Endothelial cell of umbilical vein (primary cell): ENCODE data around the gene EPB41L1. TPM values are rescaled to one million over a fixed set of nuclear protein-coding genes. Genes with fewer than 3 reads are reported as not detected.

ENCODE experiments used
- BruUV-seq: library from RNA; stranded (reverse); fragments of 400-500 nt; replicated peaks from 2 replicates; lab custom pipeline; 2021; lab: Mats Ljungman, UMichigan
- CTCF ChIA-PET: fragments of 300-600, 350-600 bp; sonication (Branson Sonifier 250); formaldehyde crosslinking; loops from one replicate; lab custom pipeline; 2021; ENCODE audit warnings: antibody characterized with exemption, inconsistent platforms; lab: Charles Lee
- POLR2A ChIA-PET: fragments of 300-600, 350-600 bp; sonication (Branson Sonifier 250); formaldehyde crosslinking; loops from one replicate; lab custom pipeline; 2021; ENCODE audit warnings: antibody characterized with exemption, inconsistent platforms; lab: Charles Lee
- DNase-seq: peaks from one replicate; pipeline ENCODE4 v3.0.0-alpha.2; 2011; ENCODE audit warnings: low read depth, low spot score
- FAIRE-seq: peaks from 2 replicates; lab custom pipeline; 2011; peaks lifted over from hg19 to GRCh38; lab: Jason Lieb, UNC
- H2AFZ ChIP-seq: 2 replicates; pipeline ENCODE4 v1.6.0; 2012; ENCODE audit warnings: low read depth, low read length, control low read depth, inconsistent platforms
- H3K27ac ChIP-seq: 2 replicates; pipeline ENCODE4 v1.5.1; 2011; ENCODE audit warnings: low read depth, mild to moderate bottlenecking, control low read depth, low read length, moderate library complexity; ENCODE audit not compliant: insufficient read depth
- H3K27me3 ChIP-seq, 2 experiments: 2 replicates each; pipeline versions ENCODE4 v1.6.0 to v1.6.1; 2011; ENCODE audit warnings: low read length in 2 of 2, mixed read lengths in 1 of 2; ENCODE audit not compliant: control insufficient read depth in 2 of 2, insufficient read depth in 2 of 2
- H3K36me3 ChIP-seq, 2 experiments: 2 replicates in 1 of 2; 3 replicates in 1 of 2; pipeline ENCODE4 v1.5.1; 2011; ENCODE audit warnings: low read length in 2 of 2, mild to moderate bottlenecking in 1 of 2, moderate library complexity in 1 of 2; ENCODE audit not compliant: control insufficient read depth in 2 of 2, insufficient read depth in 2 of 2; ENCODE audit errors: extremely low read depth in 1 of 2
- H3K4me1 ChIP-seq: 3 replicates; pipeline ENCODE4 v1.5.1; 2011; ENCODE audit warnings: mild to moderate bottlenecking, low read length; ENCODE audit not compliant: control insufficient read depth, insufficient read depth; ENCODE audit errors: extremely low read depth
- H3K4me2 ChIP-seq: 2 replicates; pipeline ENCODE4 v1.6.1; 2011; ENCODE audit warnings: low read length, control low read depth, mixed read lengths; ENCODE audit not compliant: insufficient read depth
- H3K4me3 ChIP-seq, 3 experiments: fragments of 200-600 bp in 1 of 3; sonication (generic), shearing (Covaris generic) in 1 of 3; replicated peaks in 1 of 3; 2 replicates each; pipeline ENCODE4 v1.5.1; 2011 to 2016; ENCODE audit warnings: control low read depth in 3 of 3, low read length in 3 of 3, mild to moderate bottlenecking in 2 of 3, inconsistent platforms in 1 of 3, low read depth in 1 of 3, moderate library complexity in 1 of 3; ENCODE audit not compliant: insufficient read depth in 1 of 3
- H3K79me2 ChIP-seq: 2 replicates; pipeline ENCODE4 v1.6.0; 2012; ENCODE audit warnings: low read length, inconsistent platforms; ENCODE audit not compliant: control insufficient read depth, insufficient read depth
- H3K9ac ChIP-seq: replicated peaks from 2 replicates; pipeline ENCODE3; 2011; ENCODE audit warnings: low read length, control low read depth; ENCODE audit not compliant: insufficient read depth; ENCODE audit errors: extremely low read depth
- H3K9me1 ChIP-seq: replicated peaks from 3 replicates; pipeline ENCODE4 v1.6.0; 2011; ENCODE audit warnings: mild to moderate bottlenecking, low read length; ENCODE audit not compliant: control insufficient read depth, insufficient read depth; ENCODE audit errors: extremely low read depth
- H3K9me3 ChIP-seq: replicated peaks from 2 replicates; pipeline ENCODE4 v1.5.1; 2012; ENCODE audit warnings: low read length, inconsistent platforms; ENCODE audit not compliant: control insufficient read depth, insufficient read depth
- H4K20me1 ChIP-seq: replicated peaks from 2 replicates; pipeline ENCODE3; 2011; ENCODE audit warnings: mild to moderate bottlenecking, low read length; ENCODE audit not compliant: control insufficient read depth, insufficient read depth; ENCODE audit errors: extremely low read depth
- EZH2 ChIP-seq: IDR thresholded peaks from 2 replicates; pipeline ENCODE4 v1.6.1; 2012; ENCODE audit warnings: borderline replicate concordance, low read depth, mild to moderate bottlenecking, moderate library complexity, low read length, inconsistent platforms; ENCODE audit not compliant: severe bottlenecking
- FOS ChIP-seq: IDR thresholded peaks from 2 replicates; pipeline ENCODE4 v1.6.1; 2011; ENCODE audit warnings: mild to moderate bottlenecking, low read length, moderate library complexity, borderline replicate concordance; ENCODE audit not compliant: insufficient read depth
- GATA2 ChIP-seq: IDR thresholded peaks from 2 replicates; pipeline ENCODE4 v1.7.0; 2011; ENCODE audit warnings: low read depth, mild to moderate bottlenecking, moderate library complexity, mixed read lengths, low read length; ENCODE audit not compliant: insufficient read length, insufficient read depth
- JUN ChIP-seq: IDR thresholded peaks from 2 replicates; pipeline ENCODE4 v1.6.1; 2011; ENCODE audit warnings: borderline replicate concordance, low read depth; ENCODE audit not compliant: insufficient read length, insufficient read depth
- MYC ChIP-seq: IDR thresholded peaks from one replicate; pipeline ENCODE4 v1.6.1; 2011; ENCODE audit warnings: mild to moderate bottlenecking, low read depth, low read length
- POLR2A ChIP-seq: IDR thresholded peaks from 2 replicates; pipeline ENCODE4 v1.6.1; 2012; ENCODE audit warnings: low read depth, mild to moderate bottlenecking, control low read depth, low read length
- POLR2AphosphoS5 ChIP-seq: IDR thresholded peaks from 2 replicates; pipeline ENCODE4 v1.6.1; 2012; ENCODE audit warnings: low read depth, mild to moderate bottlenecking, control low read depth, low read length, moderate library complexity; ENCODE audit not compliant: insufficient read depth
- dilution Hi-C: fragments of 300-500 bp; cut with MboI; formaldehyde crosslinking; loops from one replicate; pipeline ENCODE4 v1.15.0; 2019; ENCODE audit warnings: low sequenced_read_pairs; ENCODE audit not compliant: extremely low pct_ligation_motif_present
- intact Hi-C: fragments of 100-400 bp; cut with micrococcal nuclease; formaldehyde crosslinking; loops from one replicate; pipeline ENCODE4 v1.10.0; 2022
- polyA plus RNA-seq, 4 experiments: library from polyadenylated mRNA; depleted of rRNA in 3 of 4; stranded (reverse) in 3 of 4; unstranded in 1 of 4; fragments of >200 nt; gene quantifications; 2 replicates each; pipeline versions ENCODE4 v1.2.1 to v1.2.3, GENCODE V29; 2011 to 2012; ENCODE audit warnings: missing spikeins in 1 of 4
- total RNA-seq: library from RNA; stranded (reverse); gene quantifications from 2 replicates; pipeline ENCODE4 v1.2.3, GENCODE V29; 2021
- TF ChIP-seq, protein P1 (sequence below): IDR thresholded peaks from 2 replicates; pipeline ENCODE4 v1.6.1; 2011; ENCODE audit not compliant: insufficient read depth, insufficient read length
- TF ChIP-seq, protein P2 (sequence below), 2 donors: IDR thresholded peaks; 1 replicate in 1 of 2; 2 replicates in 1 of 2; pipeline ENCODE4 v1.5.1; 2011; ENCODE audit warnings: low read length in 2 of 2, mild to moderate bottlenecking in 2 of 2, moderate library complexity in 2 of 2, control low read depth in 1 of 2, inconsistent platforms in 1 of 2, low read depth in 1 of 2; ENCODE audit not compliant: insufficient read depth in 1 of 2; ENCODE audit errors: extremely low read depth in 1 of 2

EPB41L1 gene
- total and polyA plus RNA-seq, 2 donors (not counting 3 experiments of a cell fraction or from before 2014, with no cell fraction given), result 6.1 to 12.2 TPM

DNA sequence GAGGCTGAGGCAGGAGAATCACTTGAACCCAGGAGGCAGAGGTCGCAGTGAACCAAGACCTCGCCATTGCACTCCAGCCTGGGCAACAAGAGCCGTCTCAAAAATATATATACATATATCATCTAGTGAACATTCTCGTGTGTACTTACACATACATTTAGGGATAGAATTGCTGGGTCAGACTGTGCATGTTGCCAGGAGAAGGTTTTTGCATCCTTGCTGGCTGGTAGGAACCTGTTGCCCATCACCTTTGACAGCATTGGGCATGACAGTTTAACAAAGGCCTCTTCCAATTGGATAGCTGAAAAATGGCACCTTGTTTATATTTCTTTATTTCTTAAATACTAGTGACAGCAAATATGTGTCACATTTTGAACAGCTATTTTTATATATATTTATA lies 87.1 kb downstream of the EPB41L1 start:
- TF ChIP-seq EZH2 (no peak), MYC (no peak), FOS (no peak), POLR2A (no peak), POLR2AphosphoS5 (no peak), JUN (no peak), GATA2 (no peak)
- TF ChIP-seq, protein P1, sequence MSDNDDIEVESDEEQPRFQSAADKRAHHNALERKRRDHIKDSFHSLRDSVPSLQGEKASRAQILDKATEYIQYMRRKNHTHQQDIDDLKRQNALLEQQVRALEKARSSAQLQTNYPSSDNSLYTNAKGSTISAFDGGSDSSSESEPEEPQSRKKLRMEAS, result no peak
- TF ChIP-seq, protein P2, sequence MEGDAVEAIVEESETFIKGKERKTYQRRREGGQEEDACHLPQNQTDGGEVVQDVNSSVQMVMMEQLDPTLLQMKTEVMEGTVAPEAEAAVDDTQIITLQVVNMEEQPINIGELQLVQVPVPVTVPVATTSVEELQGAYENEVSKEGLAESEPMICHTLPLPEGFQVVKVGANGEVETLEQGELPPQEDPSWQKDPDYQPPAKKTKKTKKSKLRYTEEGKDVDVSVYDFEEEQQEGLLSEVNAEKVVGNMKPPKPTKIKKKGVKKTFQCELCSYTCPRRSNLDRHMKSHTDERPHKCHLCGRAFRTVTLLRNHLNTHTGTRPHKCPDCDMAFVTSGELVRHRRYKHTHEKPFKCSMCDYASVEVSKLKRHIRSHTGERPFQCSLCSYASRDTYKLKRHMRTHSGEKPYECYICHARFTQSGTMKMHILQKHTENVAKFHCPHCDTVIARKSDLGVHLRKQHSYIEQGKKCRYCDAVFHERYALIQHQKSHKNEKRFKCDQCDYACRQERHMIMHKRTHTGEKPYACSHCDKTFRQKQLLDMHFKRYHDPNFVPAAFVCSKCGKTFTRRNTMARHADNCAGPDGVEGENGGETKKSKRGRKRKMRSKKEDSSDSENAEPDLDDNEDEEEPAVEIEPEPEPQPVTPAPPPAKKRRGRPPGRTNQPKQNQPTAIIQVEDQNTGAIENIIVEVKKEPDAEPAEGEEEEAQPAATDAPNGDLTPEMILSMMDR (IDR thresholded peaks at IDR 0.05; ENCODE audit: extremely low read depth in 1 of 2, insufficient read depth in 1 of 2, low read depth in 1 of 2, low read length in 2 of 2), result no peak

More for the DNA sequence above, 87.1 kb downstream of the EPB41L1 start:
- Histone ChIP-seq H3K4me2 (no peak overlapping the region), H3K9ac (no peak overlapping the region), H3K27ac (no peak overlapping the region), H3K36me3 (peaks cover 18 to 33% of the 10 kb centered on the region in 2 experiments), H3K9me3 (no peaks in the 10 kb centered on the region), H3K4me3 (no peak overlapping the region), H3K4me1 (peaks cover 5% of the 10 kb centered on the region), H4K20me1 (peaks cover 2% of the 10 kb centered on the region), H2AFZ (no peak overlapping the region), H3K27me3 (no peaks in the 10 kb centered on the region), H3K9me1 (no peaks in the 10 kb centered on the region), H3K79me2 (peaks cover 45% of the 10 kb centered on the region)
- ChIA-PET CTCF (interaction anchor here (0.6 to 1.4 kb wide), 2 partner anchors 11 to 243 kb away, joined by 3 read pairs; no protein-coding TSS in a partner anchor), POLR2A (no interaction called here)
- dilution Hi-C loops, result no loop called here
- FAIRE-seq (no peak), DNase-seq (no peak)
- BruUV-seq, result no TSS peak
- intact Hi-C loops, result no loop called here
